Activated CD4-positive, alpha-beta T cell treated with anti-CD3 and anti-CD28 coated beads, Interleukin-2, amount 50 U/mL, for 1 hour (primary cell): ENCODE data around the gene ALOX5AP.
A peak's percentile ranks its signal among the peaks of the same experiment; 100 is the strongest.

Source experiments
- DNase-seq: peaks from one replicate; pipeline ENCODE4 v3.0.0-alpha.2; 2020

ALOX5AP gene

DNA sequence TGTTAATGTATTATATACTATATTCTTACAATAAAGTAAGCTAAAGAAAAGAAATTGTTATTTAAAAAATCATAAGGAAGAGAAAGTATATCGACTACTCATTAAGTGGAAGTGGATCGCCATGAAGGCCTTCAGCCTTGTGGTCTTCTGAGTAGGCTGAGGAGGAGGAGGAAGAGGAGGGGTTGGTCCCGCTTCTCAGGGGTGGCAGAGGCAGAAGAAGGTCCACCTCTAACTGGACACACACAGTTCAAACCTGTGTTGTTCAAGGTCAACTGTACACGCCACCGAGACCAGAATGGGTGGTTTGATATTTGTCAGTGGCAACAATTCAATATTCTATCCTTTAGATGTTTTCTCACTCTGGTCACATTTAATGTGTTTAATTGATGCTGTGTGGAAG lies 67.2 kb downstream of the ALOX5AP start:
- DNase-seq: no peak

DNA sequence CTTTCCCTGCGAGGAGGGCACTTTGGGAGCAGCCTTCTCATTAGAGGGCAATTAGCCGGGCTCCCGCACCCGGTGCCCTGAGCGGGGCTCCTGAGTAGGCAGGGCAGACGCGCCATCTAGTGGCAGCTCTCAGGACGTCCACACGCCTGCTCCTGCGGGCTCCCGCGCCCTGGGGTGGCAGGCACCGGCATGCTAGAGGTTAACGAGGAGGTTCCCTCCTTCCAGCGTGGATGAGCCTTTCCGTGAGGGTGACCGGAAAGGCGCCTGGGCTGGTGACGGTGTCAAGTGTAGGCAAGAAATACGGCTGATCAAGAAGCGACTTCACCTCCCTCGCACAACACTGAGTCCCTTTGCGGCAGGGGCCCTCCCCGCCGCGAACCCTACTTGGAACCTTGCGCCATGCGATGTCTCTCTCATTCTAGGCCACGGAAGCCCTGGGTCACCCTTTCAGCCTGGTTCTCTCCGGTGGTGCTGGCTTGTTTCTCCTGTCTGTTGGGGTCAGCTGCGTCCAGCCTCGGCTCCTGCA lies 67.7 kb downstream of the ALOX5AP start:
- peak; percentile 78 for DNase-seq

DNA sequence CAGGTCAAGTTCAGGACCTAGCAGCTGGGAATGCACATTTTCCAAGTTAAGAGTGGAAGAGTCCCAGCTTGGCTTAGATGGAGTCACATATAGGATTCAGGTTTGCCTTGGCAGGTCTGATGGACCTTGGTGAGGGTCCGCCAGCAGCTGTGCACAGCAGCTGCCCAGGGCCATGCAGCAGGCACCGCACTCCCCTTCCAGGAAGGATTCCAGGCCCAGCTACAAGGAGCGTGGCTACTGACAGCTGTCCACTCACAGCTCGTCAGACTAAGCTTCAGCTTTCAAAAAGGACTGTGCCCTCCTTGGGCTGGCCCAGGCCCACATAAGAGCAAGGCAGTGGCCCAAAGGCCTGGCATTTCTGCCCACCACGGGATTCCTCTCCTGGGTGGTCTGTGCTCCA lies 68.4 kb downstream of the ALOX5AP start:
- DNase-seq: no peak

GRCh38 chr13:30804474-30804873 lies 69.1 kb downstream of the ALOX5AP start:
- no peak for DNase-seq

DNA sequence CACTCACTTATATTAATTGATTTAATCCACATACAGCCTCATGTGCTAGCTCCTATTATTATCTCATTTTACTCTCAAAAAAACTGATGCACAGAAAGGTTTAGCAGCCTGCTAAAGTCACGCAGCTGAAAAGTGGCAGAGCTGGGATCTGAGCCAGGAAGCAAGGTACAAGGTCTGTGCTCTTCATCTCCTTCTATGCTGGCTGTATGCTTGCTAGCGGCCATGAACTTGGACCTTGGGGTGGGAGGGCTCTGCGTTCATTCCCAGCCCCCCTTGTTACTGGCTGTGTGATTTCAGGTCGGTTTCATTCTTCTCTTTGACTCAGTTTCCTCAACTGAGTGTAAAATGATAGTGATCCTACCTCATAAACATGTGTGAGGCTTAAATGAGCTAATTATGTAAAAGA lies 69.8 kb downstream of the ALOX5AP start:
- no peak for DNase-seq

- DNase-seq: no peak
These were observed 70.3 kb downstream of the ALOX5AP start for GRCh38 chr13:30805603-30806011.

DNA sequence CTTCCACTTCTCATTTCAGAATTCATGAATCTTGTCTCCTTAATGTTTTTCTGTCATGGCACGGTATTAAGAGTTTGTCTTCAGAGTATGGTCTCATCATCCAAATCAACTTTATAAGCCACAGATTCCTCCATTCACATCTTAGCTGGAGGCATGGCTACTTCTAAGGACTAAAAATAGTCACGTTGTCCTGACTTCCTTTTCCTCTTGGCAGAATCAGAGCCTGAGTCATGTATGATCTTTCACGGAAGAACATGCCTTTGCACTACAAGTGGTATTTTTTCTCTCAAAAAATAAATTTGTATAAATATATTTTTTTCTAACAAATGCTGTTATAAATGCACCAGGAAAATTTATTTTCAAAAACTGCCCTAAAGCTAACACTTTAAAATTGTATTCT lies 71.4 kb downstream of the ALOX5AP start:
- DNase-seq: no peak

- DNase-seq: no peak
These were observed 72.0 kb downstream of the ALOX5AP start for GRCh38 chr13:30807392-30807791.

- no peak for DNase-seq
These were observed 73.3 kb downstream of the ALOX5AP start for GRCh38 chr13:30808600-30808999.

DNA sequence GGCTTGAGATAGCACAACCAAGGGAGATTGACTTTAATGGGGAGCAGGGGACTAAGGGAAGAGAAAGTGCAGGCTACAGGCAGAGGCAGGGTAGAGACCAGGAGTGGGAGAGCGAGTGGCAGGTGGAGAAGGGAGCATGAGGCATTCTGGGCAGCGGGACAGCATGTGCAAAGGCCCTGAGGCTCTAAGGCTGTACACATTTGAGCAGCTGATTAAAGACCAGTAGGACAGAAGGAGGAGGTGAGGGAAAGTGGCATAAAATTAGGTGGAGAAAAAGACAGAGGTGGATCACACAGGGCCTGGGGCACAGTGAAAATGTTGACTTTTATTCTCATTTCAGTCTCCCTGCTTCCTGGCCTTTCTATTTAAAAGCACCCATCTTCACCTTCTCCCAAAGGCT lies 74.4 kb downstream of the ALOX5AP start:
- DNase-seq: no peak

- DNase-seq: no peak
These were observed 74.9 kb downstream of the ALOX5AP start for GRCh38 chr13:30810261-30810701.

- no peak for DNase-seq
These were observed 75.5 kb downstream of the ALOX5AP start for GRCh38 chr13:30810801-30811200.
